CD4-positive, alpha-beta T cell (primary cell): ENCODE data around the gene ITGAE. TPM values are rescaled to one million over a fixed set of nuclear protein-coding genes. Genes with fewer than 3 reads are reported as not detected.

Experiments
- ATAC-seq: fragments of 200-7000 bp; cut with Tn5 transposase; one replicate; pipeline ENCODE4 v1.10.0; 2022; ENCODE audit warnings: mild to moderate bottlenecking; ENCODE audit not compliant: poor library complexity
- CTCF ChIA-PET: fragments of 350-600 bp; sonication (Branson Sonifier 250); formaldehyde crosslinking; loops from one replicate; lab custom pipeline; 2021; ENCODE audit warnings: antibody characterized with exemption, inconsistent platforms; lab: Charles Lee
- POLR2A ChIA-PET: fragments of 350-600 bp; sonication (Branson Sonifier 250); formaldehyde crosslinking; loops from one replicate; lab custom pipeline; 2021; ENCODE audit warnings: antibody characterized with exemption, inconsistent platforms; lab: Charles Lee
- DNase-seq, 14 experiments: peaks; one replicate each; pipeline ENCODE4 v3.0.0-alpha.2; 2013 to 2020; ENCODE audit warnings: mixed read lengths in 2 of 14
- H3K27ac ChIP-seq, 2 donors: one replicate each; pipeline versions ENCODE4 v1.5.1 to v1.7.0; 2013; ENCODE audit warnings: low read length in 2 of 2, low read depth in 1 of 2, mild to moderate bottlenecking in 1 of 2
- H3K27me3 ChIP-seq, 2 experiments: 1 replicate in 1 of 2; 2 replicates in 1 of 2; pipeline versions ENCODE4 v1.6.1 to v1.7.0; 2013; ENCODE audit warnings: low read length in 2 of 2, control low read depth in 1 of 2, mild to moderate bottlenecking in 1 of 2, moderate library complexity in 1 of 2; ENCODE audit not compliant: insufficient read depth in 2 of 2, control insufficient read depth in 1 of 2
- H3K36me3 ChIP-seq: one replicate; pipeline ENCODE4 v1.6.1; 2013; ENCODE audit warnings: low read length, control low read depth; ENCODE audit not compliant: insufficient read depth
- H3K4me1 ChIP-seq: one replicate; pipeline ENCODE4 v1.6.1; 2013; ENCODE audit warnings: low read length, control low read depth; ENCODE audit not compliant: insufficient read depth
- H3K4me3 ChIP-seq: one replicate; pipeline ENCODE4 v1.5.1; 2013; ENCODE audit warnings: mild to moderate bottlenecking, low read length, moderate library complexity
- H3K9me3 ChIP-seq, 2 experiments: 1 replicate in 1 of 2; 2 replicates in 1 of 2; pipeline versions ENCODE4 v1.6.1 to v1.7.0; 2013; ENCODE audit warnings: low read length in 2 of 2, mild to moderate bottlenecking in 2 of 2, control low read depth in 1 of 2, moderate library complexity in 1 of 2; ENCODE audit not compliant: control insufficient read depth in 1 of 2, insufficient read depth in 1 of 2
- H3K27ac Mint-ChIP-seq: one replicate; pipeline ENCODE4 v1.8.0; 2020; ENCODE audit warnings: mixed read lengths
- H3K27me3 Mint-ChIP-seq: one replicate; pipeline ENCODE4 v1.8.0; 2021; ENCODE audit warnings: mixed read lengths
- H3K36me3 Mint-ChIP-seq: one replicate; pipeline ENCODE4 v1.8.0; 2021; ENCODE audit warnings: low read depth, mixed read lengths
- H3K4me1 Mint-ChIP-seq: one replicate; pipeline ENCODE4 v1.8.0; 2021; ENCODE audit warnings: low read depth, mixed read lengths
- H3K4me3 Mint-ChIP-seq: one replicate; pipeline ENCODE4 v1.8.0; 2020; ENCODE audit warnings: mild to moderate bottlenecking, mixed read lengths
- H3K9me3 Mint-ChIP-seq: one replicate; pipeline ENCODE4 v1.8.0; 2020; ENCODE audit warnings: mixed read lengths
- intact Hi-C, 2 experiments: fragments of 100-400 bp; cut with DNase I in 1 of 2; cut with micrococcal nuclease in 1 of 2; formaldehyde crosslinking; loops; one replicate each; pipeline versions ENCODE4 v1.15.1 to v1.9.0; 2023 to 2025; cut with DNase I, micrococcal nuclease
- polyA plus RNA-seq, 2 donors: library from polyadenylated mRNA; unstranded; fragments of 120-200 nt; gene quantifications; one replicate each; pipeline ENCODE4 v1.2.1, GENCODE V29; 2013
- total RNA-seq, 174 experiments: library from RNA in 2 of 174; stranded (reverse) in 2 of 174; gene quantifications; one replicate each; pipeline ENCODE4 v1.2.3 and lab custom pipeline; 2021 to 2026
- TF ChIP-seq, protein P1 (sequence below): fragments of 200-600 bp; IDR thresholded peaks from one replicate; pipeline ENCODE4 v1.8.0; 2022; ENCODE audit warnings: antibody characterized with exemption, mild to moderate bottlenecking

The ITGAE gene, protein sequence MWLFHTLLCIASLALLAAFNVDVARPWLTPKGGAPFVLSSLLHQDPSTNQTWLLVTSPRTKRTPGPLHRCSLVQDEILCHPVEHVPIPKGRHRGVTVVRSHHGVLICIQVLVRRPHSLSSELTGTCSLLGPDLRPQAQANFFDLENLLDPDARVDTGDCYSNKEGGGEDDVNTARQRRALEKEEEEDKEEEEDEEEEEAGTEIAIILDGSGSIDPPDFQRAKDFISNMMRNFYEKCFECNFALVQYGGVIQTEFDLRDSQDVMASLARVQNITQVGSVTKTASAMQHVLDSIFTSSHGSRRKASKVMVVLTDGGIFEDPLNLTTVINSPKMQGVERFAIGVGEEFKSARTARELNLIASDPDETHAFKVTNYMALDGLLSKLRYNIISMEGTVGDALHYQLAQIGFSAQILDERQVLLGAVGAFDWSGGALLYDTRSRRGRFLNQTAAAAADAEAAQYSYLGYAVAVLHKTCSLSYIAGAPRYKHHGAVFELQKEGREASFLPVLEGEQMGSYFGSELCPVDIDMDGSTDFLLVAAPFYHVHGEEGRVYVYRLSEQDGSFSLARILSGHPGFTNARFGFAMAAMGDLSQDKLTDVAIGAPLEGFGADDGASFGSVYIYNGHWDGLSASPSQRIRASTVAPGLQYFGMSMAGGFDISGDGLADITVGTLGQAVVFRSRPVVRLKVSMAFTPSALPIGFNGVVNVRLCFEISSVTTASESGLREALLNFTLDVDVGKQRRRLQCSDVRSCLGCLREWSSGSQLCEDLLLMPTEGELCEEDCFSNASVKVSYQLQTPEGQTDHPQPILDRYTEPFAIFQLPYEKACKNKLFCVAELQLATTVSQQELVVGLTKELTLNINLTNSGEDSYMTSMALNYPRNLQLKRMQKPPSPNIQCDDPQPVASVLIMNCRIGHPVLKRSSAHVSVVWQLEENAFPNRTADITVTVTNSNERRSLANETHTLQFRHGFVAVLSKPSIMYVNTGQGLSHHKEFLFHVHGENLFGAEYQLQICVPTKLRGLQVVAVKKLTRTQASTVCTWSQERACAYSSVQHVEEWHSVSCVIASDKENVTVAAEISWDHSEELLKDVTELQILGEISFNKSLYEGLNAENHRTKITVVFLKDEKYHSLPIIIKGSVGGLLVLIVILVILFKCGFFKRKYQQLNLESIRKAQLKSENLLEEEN
- total RNA-seq (10 to 100 TPM; 15.8 to 18.3 TPM), total RNA-seq (lab: John Stamatoyannopoulos, UW) (4.7 to 47.9 (median 16.3) reads per million in 172 experiments)
- 31.6 TPM for polyA plus RNA-seq (2013, experiment 1 of 2)
- 25.8 TPM for polyA plus RNA-seq (2013, experiment 2 of 2)

DNA sequence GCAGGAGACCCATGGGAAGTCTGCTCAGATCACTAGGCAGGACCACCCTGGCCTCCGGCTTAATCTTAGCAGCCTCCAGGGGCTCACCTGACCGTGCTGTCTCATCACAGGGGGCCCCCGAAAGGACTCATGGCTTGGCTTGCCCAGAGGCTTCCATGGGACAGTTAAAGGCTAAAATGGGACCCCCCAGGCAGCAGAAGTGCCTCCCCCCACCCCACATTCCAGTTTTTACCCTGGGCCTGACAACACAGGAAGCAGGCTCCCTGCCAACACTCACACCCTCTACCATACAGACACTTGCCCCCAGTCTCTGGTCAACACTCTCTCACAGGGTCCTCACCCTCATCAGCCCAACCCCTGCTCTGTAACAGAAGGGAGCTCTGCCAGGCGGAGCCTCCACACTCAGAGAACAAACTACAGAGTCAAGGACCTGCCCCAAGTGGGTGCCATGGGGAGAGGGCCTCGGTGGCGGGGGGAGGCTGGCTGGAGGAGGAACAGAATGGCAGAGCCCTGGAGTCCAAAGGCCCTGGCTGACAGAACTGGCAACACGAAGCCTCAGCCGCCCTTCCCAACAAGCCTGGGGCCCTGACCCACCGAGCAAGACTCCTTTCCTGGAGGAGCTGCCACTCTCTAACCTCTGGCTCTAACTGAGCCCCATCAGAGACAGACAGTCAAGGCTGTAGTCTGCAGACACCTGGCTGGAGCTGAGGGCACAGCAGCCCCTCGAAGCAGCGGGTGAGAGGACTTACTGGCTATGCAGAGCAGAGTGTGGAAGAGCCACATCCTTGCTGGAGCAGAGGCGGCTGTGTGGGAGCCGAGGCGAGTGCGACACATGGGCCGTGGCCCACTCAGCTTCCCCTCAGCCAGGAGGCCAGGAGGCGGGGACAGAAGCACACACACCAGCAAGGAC is at the start of gene ITGAE:
Gene ITGAE (minus strand): TSS at position 827 of the 910 bp plus-strand sequence. CDS start 44 bp downstream, at position 783.
- Mint-ChIP-seq H3K4me3 (no peak within 1 kb of the TSS), H3K9me3 (no peaks in the 10 kb centered on the region), H3K27me3 (no peaks in the 10 kb centered on the region), H3K36me3 (no peaks in the 10 kb centered on the region), H3K4me1 (peaks cover 11% of the 10 kb centered on the region), H3K27ac (no peak within 1 kb of the TSS)
- DNase-seq (no peak), ATAC-seq (no peak)
- peaks cover 31% of the 10 kb centered on the region for H3K4me1 ChIP-seq
- H3K27me3 ChIP-seq = no peaks in the 10 kb centered on the region
- intact Hi-C loops = no loop called here
- H3K9me3 ChIP-seq = no peaks in the 10 kb centered on the region
- TF ChIP-seq, protein P1, sequence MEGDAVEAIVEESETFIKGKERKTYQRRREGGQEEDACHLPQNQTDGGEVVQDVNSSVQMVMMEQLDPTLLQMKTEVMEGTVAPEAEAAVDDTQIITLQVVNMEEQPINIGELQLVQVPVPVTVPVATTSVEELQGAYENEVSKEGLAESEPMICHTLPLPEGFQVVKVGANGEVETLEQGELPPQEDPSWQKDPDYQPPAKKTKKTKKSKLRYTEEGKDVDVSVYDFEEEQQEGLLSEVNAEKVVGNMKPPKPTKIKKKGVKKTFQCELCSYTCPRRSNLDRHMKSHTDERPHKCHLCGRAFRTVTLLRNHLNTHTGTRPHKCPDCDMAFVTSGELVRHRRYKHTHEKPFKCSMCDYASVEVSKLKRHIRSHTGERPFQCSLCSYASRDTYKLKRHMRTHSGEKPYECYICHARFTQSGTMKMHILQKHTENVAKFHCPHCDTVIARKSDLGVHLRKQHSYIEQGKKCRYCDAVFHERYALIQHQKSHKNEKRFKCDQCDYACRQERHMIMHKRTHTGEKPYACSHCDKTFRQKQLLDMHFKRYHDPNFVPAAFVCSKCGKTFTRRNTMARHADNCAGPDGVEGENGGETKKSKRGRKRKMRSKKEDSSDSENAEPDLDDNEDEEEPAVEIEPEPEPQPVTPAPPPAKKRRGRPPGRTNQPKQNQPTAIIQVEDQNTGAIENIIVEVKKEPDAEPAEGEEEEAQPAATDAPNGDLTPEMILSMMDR = no peak
- CTCF ChIA-PET = no interaction called here
- H3K27ac ChIP-seq = no peak within 1 kb of the TSS
- POLR2A ChIA-PET = no interaction called here
- no peak within 1 kb of the TSS for H3K4me3 ChIP-seq
- H3K36me3 ChIP-seq = no peaks in the 10 kb centered on the region

DNA sequence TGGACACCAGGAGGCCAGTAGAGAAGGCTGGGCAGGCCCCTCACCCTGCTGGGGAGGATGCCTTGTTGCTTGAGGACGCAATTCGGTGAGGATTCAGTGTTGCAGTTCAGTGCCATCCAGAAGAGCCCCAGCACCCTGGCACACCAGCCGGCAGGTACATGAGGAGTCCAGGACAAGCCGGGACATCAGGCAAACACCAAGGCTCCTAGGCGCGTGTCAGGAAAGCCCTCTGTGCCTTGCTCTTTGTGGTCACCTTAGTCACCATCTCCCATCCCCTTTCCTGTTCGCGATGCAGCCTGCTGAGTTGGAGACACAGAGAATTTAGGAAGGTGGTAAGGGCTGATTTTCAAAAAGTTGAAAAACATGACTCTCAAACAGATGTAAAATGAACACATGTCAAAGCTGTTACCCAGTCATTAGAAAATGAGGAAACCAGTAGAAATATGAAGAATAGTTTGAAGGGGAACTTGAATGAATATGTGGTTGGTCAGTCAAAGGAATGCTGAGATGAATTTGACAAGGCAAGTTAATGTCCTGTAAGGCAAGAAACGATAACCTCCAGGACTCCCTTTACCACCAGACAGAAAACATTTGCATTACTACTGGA is 47.3 kb upstream of the ITGAE start:
- CTCF ChIA-PET = no interaction called here

More for the DNA sequence above, 47.3 kb upstream of the ITGAE start:
- Mint-ChIP-seq H3K36me3 (peaks cover 16% of the 10 kb centered on the region), H3K4me1 (peaks cover 27% of the 10 kb centered on the region), H3K27me3 (peaks cover 7% of the 10 kb centered on the region), H3K27ac (no peak overlapping the region), H3K9me3 (no peaks in the 10 kb centered on the region), H3K4me3 (peak overlapping the region; percentile 7)
- TF ChIP-seq, protein P1 = no peak
- Histone ChIP-seq H3K36me3 (no peaks in the 10 kb centered on the region), H3K4me3 (no peak overlapping the region), H3K4me1 (peaks cover 28% of the 10 kb centered on the region), H3K9me3 (no peaks in the 10 kb centered on the region), H3K27me3 (no peaks in the 10 kb centered on the region), H3K27ac (no peak overlapping the region)
- DNase-seq (no peak), ATAC-seq (no peak)
- POLR2A ChIA-PET = no interaction called here
- intact Hi-C loops = loop anchor here (5.0 to 10.0 kb wide), 7 partner anchors 111 to 566 kb away; partner anchors contain the start of genes CYB5D2 (in 1 of the 2), EMC6 (in 1 of the 2), TAX1BP3 (in 1 of the 2) and UBE2G1 (in 1 of the 2)
